ENCODE data around the gene COX8C.

COX8C gene, protein sequence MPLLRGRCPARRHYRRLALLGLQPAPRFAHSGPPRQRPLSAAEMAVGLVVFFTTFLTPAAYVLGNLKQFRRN

DNA sequence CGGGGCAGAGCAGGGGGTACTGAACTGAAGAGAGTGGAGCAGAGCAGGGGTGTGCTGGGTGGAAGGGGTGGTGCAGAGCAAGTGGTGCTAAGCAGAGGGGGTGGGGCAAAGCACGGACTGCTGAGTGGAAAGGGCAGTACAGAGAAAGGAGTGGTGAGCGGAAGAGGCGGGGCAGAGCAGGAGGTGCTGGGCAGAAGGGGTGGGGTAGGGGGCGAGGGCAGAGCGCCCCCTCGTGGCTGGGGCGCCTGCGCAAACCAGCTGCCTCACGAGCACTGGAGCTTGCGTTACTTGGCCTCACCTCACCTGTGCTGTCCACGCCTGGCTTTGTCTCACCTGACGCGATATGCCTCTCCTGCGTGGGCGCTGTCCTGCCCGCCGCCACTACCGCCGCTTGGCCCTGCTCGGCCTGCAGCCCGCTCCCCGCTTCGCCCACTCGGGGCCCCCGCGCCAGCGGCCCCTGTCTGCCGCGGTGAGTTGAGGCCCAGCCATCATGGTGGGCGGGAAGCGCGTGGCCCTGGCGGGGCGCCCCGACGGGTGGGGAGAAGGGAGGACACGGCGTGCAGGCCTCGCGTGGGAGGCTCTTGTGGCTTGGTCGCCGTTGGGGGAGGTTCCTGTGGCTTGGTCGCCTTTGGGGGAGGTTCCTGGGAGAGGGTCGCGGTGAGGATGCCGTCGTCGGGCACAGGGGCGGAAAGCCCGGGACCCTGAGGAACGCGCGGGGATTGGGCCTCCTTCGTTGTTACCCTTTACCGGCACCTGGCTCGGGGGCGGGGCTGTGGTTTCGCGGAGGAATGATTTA is at the start of gene COX8C:
Gene COX8C (plus strand): TSS at position 257 of the 796 bp plus-strand sequence. CDS start 87 bp downstream, at position 344.
- no peak for DNase-seq (ENCODE audit: low spot score)

DNA sequence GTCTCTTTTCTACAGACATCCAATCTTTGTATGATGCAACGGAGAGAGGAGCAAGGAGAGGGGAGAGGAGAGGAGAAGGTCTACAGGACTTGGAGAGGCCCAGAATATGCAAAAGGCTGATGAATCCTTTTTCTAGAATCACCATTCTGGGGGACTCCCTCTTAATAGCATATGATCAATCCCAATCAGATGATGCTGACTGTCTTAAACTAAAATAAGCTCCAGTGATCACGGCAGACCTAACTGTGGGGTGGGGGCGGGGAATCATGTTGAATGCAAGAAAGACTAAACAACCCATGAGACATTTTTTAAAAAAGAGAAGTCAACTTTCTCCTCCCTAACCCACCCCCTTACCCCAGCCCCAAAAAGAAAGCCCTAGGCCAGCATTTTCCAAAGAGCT is 47.6 kb upstream of the COX8C start:
- no peak for DNase-seq (ENCODE audit: low spot score)

DNA sequence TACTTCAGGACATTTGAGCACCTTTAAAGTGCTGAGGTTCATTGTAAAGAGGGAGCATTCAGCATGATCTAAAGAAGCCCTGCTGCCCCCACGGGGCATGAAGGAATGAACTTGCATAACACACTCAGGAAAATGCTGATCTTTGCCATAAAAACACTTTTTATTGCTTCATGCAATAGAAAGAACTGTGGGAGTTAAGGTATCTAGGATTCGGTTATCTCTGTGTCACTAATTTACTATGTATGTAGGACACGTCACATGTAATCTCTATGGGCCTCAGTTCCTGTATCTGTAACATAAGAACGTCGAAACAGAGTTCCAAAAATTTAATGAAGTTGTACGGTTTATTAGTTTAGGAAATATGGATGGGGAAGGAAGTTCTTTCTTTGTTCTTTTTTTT is 47.1 kb upstream of the COX8C start:
- DNase-seq (ENCODE audit: low spot score): no peak

DNA sequence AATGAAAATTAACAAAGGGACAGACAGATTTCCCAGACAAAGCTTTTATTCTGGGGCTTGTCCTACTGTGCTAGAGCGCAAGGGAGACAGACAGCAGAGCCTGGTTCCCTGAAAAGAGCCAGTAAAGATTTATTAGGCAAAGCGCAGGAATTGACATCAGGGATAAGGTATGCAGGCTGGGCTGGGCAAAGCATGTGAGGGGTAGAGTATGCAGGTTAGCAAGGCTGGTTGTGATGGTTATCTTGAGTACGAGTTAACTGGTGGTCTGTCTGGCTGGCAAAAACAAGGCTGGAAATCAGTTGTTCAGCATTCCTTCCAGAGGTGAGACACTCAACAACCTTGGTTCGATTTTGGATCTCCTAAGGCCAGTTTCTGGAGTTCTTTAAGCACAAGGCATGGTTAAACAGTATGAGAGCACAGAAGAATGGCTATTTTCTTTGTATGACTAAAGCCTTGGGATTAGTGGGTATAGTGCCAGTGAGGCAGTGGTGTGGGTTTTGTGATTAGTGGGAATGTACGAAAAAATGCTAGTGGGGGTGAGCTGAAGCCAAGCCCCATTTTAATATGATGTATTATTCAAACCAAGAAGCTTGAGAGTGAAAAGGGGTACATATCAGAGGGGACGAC is 45.0 kb upstream of the COX8C start:
- DNase-seq (ENCODE audit: low spot score): no peak

DNA sequence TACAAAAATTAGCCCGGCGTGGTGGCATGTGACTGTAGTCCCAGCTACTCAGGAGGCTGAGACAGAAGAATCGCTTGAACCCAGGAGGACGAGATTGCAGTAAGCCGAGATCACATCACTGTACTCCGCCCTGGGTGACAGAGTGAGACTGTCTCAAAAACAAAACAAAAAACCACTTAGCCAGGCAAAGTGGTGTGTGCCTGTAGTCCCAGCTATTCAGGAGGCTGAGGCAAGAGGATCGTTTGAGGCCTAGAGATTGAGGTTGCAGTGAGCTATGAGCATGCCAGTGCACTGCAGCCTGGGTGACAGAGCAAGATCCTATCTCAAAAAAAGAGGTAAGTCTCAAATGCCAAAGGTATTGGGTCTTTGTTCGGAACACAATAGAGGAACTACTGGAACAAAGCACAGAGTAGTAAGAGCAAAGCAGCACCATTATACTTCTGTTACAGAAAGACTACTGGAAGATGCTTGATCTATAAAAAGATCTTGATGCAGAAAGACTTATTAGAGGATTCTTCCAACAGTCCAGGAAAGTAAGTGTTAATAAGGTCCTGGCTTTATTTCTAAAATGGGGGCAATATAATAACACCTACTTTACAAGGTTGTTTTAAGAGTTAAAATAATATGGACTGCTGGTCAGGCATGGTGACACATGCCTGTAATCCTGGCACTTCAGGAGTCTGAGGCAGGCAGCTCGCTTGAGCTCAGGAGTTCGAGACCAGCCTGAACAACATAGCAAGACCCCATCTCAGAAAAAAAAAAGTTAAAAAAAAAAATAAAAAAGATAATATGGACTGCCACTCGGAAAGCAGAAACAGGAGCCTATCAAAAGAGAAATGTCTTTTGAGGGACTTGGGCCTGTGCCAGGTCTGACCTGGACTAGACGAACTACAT is 44.0 kb upstream of the COX8C start:
- no peak for DNase-seq (ENCODE audit: low spot score)

DNA sequence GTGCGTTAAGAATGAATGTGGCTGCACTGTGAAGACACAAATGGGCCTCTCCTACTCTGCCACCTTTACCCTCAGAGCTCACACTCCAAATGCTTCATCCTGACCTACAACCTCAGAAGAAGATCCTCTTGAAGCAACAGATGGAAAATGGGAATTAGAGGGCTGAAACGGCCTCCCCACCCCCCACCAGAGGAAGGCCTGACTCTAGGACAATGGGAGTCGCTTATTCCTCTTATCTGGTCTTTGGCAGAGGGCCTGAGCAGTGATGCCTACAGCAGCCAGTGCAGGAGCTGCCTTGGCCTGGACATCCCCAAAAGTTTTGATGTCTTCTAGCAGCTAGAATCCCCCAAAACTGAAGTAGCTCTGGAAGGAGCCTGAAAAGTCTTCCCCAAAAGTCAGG is 43.3 kb upstream of the COX8C start:
- DNase-seq (ENCODE audit: low spot score): peak; percentile 54

DNA sequence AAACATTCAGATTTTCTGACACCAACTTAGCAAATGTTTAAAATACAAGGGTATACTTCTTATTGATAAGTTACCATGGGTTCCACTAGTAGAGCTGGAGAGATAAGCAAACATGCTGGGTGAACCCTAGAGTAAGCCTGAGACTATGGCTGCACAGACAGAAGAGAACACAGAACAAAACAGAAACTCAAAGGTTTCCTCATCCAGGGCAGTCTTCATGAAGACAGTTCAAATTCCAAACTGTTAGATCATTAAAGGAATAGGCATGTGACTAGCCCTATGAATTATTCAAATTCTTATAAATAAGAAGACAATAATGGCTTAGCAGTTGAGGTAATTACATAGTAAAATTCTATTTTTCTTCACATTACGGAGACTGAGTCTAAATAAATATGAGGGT is 42.2 kb upstream of the COX8C start:
- DNase-seq (ENCODE audit: low spot score): no peak

DNA sequence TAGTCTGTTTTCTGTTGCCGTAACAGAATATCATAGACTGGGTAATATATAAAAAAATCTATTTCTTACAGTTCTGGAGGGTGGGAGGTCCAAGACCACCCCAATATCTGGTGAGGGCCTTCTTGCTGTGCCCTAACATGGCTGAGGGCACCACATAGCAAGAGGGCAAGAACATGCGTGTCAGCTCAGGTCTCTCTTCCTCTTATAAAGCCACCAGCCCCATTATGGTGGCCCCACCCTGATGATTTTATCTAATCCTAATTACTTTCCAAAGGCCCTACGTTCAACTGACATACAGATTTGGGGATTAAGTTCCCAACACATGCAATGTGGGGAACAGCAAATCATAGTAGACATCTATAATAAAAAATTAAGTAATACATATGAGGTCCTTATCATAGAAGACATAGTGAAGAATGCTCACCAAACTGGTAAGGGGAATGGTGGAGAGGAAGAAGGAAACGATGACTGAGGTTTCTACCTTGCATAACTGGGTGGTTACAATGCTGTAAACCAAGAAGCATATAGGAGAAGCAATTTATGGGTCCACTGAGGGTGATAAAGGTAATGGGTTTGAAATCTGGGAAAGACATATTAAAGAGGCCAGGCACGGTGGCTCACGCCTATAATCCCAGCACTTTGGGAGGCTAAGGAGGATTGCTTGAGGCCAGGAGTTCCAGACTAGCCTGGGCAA is 41.1 kb upstream of the COX8C start:
- no peak for DNase-seq (ENCODE audit: low spot score)

DNA sequence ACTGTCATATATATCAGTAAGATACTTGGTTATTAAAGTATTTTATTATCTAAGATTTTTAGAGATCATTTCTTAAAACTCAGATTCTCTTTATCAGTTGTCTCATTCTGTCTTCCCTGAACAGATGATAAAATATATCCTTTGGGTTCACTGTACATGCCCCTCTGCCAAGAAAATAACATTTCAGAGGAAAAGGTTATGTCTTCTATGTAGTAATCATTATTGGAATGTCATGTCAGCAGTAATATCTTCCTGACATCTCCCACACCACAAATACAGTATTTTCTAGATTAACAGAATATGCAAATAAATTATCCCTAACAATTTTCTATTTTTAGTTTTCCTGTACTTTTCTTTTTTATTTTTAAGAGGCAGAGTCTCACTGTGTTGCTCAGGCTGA is 40.2 kb upstream of the COX8C start:
- no peak for DNase-seq (ENCODE audit: low spot score)

DNA sequence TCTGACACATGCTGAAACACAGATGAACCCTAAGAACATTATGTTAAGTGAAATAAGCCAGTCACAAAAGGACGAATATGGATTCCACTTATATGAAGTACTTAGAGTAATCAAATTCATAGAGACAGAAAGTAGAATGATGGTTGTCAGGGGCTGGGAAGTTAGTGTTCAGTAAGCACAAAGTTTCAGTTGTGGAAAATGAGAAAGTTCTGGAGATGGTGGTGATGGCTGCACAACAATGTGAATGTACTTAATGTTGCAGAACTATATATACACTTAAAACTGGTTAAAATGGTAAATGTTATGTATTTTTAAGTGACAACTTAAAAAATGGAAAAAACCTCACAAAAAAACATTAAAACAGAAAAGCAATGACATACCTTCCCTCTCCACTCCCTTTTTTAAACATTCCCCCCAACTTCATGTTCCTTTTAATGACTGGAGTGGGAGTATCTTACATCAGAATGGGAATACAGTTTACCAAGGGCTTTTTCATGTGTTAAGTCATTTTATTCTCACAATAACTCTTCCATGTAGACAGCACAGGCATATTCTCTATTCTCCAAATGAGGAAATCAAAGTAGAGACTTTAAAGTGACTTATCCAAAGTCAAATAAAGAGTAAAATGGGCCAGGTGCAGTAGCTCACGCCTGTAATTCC is 38.2 kb upstream of the COX8C start:
- DNase-seq (ENCODE audit: low spot score): no peak

DNA sequence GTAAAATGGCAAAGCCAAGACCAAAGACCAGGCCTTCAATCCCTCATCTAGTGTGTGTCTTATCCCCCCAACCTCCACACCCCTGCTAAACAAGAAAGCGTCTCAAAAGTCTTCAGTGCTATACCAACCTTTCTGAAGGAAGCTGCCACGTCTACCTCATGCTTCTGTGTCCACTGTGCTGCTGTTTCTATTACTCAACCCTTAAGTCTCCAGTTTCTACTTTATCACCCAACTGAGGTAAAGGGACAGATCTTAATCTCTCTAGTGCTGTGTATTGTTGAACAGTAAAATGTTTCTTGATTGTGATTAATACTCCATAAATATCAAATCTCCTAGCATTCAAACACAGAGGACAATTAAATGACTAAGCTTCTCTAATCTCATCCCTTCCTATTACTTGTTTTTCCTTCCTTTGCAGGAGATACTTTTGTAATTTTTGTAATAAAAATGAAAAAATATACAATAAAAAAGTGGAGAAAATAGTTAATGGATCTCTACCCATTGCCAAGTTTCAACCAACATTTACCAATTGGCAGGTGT is 37.5 kb upstream of the COX8C start:
- DNase-seq (ENCODE audit: low spot score): no peak

DNA sequence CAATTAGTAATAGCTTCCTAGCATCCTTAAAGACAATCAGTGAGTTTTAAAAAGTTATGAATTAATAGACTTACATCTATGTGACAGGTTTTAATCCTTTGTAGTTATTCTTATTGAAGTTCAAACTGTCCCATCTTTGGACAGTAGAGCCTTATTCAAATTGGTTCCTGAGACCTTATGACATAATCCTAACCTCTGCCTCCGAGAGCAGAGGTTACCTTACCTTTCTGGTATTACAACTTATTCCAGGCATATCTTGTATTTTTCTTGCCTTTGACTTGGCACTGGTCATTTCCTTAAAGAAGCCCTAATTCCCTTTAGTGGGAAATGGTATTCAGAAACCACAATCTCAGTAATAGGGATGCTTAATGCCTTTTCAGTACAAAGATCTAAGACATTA is 35.9 kb upstream of the COX8C start:
- no peak for DNase-seq (ENCODE audit: low spot score)

DNA sequence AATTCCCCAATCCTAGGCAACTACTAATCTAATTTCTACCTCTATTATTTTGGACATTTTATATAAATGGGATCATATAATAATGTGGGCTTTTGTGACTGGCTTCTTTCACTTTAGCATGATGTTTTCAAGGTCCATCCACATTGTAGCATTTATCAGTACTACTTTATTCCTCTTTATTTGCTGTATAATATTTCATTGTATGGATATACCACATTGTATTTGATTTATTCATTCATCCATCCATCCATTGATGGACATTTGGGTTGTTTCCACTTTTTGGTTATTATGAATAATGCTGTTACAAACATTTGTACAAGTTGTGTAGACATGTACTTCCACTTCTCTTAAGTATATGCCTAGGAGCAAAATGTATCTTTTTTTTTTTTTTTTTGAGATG is 31.4 kb upstream of the COX8C start:
- DNase-seq (ENCODE audit: low spot score): no peak

DNA sequence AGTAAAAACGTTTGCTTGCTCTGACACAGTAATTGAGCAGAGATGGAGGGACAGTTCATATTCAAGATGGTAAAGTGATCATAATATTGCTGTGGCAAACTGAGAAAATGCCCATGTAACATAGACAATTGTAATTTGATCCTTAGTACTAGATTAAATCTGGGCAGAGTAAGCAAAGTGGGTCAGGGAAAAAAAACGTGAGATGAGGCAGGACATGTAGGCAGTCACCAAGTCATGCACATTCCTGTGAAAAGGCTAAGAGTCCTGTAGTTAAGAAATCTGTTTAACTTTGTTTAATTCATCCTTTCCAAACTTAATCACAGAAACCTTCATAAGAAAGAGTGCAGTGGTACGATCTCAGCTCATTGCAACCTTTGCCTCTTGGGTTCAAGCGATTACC is 30.3 kb upstream of the COX8C start:
- DNase-seq (ENCODE audit: low spot score): no peak

DNA sequence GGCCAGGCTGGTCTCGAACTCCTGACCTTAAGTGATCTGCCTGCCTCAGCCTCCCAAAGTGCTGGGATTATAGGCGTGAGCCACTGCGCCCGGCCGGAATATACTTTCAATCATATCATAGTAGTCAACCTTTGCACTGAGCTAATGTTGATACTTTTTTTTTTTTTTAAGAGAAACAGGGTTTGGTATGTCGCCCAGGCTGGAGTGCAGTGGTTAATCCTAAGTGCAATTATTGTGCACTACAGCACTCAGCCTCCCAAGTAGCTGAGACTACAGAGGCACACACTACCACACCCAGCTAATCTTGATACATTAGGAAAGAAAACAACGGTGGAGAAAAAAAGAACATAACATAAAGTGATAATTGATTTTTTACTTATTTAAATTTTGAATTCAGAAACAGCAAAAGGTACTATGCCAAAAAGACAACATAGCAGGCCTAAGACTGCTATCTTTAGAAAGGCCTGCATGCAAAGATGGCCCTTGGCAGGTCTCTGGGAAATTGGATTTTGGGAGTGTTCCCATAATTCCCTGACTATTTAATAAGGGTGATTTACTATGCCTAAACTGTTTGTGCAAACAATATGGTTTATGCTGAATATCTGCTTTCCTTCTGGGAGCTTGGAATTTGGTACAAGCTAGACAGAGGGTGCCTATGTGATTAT is 29.6 kb upstream of the COX8C start:
- DNase-seq (ENCODE audit: low spot score): no peak

DNA sequence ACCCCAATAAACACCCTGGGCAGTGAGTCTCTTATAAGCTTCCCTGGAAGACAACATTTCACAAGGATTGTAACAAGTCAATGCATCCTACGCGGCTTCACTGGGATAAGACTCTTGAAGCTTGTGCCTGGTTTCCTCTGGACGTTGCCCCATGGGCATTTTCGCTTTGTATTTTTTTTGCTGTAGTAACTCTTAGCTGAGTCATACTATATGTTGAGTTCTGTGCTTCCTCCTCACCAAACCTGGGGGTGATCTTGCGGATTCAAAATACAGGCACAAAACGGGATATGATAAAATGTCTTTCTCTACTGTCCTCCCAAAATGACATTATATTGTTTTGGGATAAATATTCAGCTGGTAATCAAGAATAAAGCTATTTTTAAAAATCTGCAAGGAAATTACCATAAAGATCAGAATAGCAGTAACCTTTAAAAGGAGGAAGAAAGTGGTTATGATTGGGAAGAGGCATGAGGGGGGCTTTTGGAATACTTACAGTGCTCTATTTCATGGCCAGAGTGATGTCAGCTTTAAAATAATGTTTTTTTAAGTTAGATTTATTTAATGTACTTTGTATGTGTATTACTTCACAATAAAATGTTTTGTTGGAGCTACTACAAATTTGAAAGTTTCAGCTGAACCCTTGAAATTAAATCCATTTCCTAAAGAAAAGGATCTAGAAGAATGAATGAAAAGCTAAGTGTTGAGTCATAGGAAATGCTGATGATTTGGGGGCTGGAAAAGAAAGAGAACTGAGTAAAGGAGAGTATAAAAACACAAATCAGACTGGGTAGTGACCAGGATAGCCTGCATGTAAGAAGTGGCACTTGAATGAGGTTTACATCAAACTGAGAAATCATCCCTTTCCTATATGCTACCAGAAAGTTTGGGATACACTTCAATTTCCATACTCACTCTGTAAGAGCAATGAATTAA is 28.8 kb upstream of the COX8C start:
- DNase-seq (ENCODE audit: low spot score): no peak

DNA sequence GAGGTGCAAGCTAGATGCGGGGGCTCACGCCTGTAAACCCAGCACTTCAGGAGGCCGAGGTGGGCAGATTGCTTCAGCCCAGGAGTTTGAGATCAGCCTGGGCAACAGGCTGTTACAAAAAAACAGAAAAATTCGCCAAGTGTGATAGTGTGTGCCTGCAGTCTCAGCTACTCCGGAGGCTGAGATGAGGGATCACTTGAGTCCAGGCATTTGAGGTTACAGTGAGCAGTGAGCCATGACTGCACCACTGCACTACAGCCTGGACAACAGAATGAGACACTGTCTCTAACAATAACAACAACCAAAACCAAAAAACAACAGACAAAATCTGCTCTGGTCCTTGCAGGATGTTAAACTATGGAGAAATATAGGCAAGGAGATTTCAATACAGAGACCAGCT is 28.1 kb upstream of the COX8C start:
- DNase-seq (ENCODE audit: low spot score): no peak

DNA sequence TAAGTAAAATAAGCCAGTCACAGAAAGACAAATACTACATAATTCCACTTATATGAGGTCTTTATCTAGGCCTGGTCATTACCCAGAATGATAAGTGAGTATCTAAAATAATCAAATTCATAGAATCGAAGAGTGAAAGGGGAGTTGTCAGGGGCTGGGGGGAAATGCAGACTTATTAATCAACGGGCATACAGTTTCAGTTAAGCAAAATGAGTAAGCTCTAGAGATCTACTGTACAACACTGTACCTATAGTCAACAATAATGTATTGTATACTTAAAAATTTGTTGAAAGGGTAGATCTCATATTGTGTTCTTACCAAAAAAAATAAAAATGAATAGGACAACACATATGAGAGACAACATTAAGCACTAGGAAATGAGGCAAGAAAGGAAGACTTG is 27.5 kb upstream of the COX8C start:
- no peak for DNase-seq (ENCODE audit: low spot score)

DNA sequence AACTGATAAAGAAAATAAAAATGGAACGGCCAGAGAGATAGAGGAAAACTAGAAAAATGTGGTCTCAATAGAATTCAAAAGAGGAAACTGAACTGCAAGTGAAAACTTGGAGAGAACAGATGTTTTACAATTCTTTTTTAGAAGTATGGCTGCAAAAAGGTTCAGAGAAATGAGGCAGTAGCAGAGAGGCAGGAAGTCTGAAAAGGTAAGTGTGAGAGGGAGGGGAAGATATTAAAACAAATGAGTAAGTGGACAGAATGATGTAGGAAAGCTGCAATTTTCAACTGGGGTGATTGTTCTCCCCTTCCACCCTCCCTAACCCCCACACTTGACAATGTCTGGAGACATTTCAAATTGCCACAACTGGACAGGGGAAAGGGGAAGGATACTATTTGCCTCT is 27.0 kb upstream of the COX8C start:
- DNase-seq (ENCODE audit: low spot score): no peak

DNA sequence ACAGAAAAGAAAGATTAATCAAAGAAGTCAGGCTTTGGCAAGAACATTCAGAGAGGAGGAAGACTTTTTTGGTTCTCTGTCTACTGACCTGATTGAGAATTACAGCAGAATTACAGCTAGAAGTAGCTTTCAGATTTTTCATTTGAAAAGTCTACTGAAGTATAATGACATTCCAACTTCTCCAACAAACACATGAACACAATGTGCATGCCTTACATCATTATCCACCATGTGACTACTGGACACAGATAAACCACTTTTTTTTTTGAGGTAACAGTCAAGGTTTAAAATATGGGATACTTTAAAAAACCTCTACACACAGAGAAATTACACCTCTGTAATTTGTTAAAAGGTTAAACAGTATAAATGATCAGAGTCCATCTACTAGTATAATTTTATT is 26.5 kb upstream of the COX8C start:
- DNase-seq (ENCODE audit: low spot score): no peak

Data from Ammon's horn (tissue), 1 donor.